HL-60 (cell line): ENCODE data around the gene TNFAIP8.

ENCODE experiments used
- GABPA ChIP-seq: IDR thresholded peaks from 2 replicates; pipeline ENCODE4 v1.6.1; 2012; ENCODE audit warnings: low read depth
- SPI1 ChIP-seq: IDR thresholded peaks from 2 replicates; pipeline ENCODE4 v1.6.1; 2012; ENCODE audit warnings: low read depth, mild to moderate bottlenecking, borderline replicate concordance
- TF ChIP-seq, protein P1 (sequence below): IDR thresholded peaks from one replicate; pipeline ENCODE4 v1.5.1; 2011; ENCODE audit warnings: low read length, control low read depth, inconsistent platforms; ENCODE audit not compliant: insufficient read depth
- TF ChIP-seq, protein P2 (sequence below): IDR thresholded peaks from 2 replicates; pipeline ENCODE4 v1.6.1; 2012; ENCODE audit warnings: low read depth; ENCODE audit not compliant: insufficient replicate concordance

DNA sequence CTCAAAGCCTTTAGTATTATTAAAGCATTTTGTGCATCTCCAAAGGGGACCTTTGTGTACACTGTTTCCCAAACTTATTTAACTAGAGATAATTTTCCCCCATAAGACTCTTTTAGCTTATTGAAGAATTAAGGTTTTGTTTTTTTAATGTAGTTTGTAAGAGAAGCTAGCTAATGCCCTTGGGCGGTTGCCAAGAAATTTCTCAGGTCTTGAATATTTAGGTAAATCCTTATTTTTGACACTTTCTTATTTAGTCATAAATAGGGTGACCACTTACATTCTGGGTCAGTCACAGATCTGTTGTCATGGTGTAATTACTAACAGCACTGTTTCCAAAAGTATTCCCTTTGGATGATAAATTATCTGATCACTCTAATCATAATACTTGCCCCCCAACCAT, 27.2 kb downstream of the TNFAIP8 start:
- TF ChIP-seq GABPA (no peak), SPI1 (no peak)
- TF ChIP-seq, protein P1, sequence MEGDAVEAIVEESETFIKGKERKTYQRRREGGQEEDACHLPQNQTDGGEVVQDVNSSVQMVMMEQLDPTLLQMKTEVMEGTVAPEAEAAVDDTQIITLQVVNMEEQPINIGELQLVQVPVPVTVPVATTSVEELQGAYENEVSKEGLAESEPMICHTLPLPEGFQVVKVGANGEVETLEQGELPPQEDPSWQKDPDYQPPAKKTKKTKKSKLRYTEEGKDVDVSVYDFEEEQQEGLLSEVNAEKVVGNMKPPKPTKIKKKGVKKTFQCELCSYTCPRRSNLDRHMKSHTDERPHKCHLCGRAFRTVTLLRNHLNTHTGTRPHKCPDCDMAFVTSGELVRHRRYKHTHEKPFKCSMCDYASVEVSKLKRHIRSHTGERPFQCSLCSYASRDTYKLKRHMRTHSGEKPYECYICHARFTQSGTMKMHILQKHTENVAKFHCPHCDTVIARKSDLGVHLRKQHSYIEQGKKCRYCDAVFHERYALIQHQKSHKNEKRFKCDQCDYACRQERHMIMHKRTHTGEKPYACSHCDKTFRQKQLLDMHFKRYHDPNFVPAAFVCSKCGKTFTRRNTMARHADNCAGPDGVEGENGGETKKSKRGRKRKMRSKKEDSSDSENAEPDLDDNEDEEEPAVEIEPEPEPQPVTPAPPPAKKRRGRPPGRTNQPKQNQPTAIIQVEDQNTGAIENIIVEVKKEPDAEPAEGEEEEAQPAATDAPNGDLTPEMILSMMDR: no peak
- TF ChIP-seq, protein P2, sequence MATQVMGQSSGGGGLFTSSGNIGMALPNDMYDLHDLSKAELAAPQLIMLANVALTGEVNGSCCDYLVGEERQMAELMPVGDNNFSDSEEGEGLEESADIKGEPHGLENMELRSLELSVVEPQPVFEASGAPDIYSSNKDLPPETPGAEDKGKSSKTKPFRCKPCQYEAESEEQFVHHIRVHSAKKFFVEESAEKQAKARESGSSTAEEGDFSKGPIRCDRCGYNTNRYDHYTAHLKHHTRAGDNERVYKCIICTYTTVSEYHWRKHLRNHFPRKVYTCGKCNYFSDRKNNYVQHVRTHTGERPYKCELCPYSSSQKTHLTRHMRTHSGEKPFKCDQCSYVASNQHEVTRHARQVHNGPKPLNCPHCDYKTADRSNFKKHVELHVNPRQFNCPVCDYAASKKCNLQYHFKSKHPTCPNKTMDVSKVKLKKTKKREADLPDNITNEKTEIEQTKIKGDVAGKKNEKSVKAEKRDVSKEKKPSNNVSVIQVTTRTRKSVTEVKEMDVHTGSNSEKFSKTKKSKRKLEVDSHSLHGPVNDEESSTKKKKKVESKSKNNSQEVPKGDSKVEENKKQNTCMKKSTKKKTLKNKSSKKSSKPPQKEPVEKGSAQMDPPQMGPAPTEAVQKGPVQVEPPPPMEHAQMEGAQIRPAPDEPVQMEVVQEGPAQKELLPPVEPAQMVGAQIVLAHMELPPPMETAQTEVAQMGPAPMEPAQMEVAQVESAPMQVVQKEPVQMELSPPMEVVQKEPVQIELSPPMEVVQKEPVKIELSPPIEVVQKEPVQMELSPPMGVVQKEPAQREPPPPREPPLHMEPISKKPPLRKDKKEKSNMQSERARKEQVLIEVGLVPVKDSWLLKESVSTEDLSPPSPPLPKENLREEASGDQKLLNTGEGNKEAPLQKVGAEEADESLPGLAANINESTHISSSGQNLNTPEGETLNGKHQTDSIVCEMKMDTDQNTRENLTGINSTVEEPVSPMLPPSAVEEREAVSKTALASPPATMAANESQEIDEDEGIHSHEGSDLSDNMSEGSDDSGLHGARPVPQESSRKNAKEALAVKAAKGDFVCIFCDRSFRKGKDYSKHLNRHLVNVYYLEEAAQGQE: no peak
